ENCODE measurements around the gene KIFBP.
"Not testable (repeated sequence)": the region's sequence is repeated elsewhere in the genome, so short reads cannot be mapped to it uniquely, and the experiment has no call there.

The KIFBP gene, protein sequence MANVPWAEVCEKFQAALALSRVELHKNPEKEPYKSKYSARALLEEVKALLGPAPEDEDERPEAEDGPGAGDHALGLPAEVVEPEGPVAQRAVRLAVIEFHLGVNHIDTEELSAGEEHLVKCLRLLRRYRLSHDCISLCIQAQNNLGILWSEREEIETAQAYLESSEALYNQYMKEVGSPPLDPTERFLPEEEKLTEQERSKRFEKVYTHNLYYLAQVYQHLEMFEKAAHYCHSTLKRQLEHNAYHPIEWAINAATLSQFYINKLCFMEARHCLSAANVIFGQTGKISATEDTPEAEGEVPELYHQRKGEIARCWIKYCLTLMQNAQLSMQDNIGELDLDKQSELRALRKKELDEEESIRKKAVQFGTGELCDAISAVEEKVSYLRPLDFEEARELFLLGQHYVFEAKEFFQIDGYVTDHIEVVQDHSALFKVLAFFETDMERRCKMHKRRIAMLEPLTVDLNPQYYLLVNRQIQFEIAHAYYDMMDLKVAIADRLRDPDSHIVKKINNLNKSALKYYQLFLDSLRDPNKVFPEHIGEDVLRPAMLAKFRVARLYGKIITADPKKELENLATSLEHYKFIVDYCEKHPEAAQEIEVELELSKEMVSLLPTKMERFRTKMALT

GRCh38 chr10:68988530-68989316, at the start of gene KIFBP:
Gene KIFBP, plus strand, starts transcription at chr10:68988803. Its CDS starts 30 bp downstream, at chr10:68988833.
- peak; percentile 91 to 96 for DNase-seq

- DNase-seq: no peak
These were observed 49.7 kb upstream of the KIFBP start for GRCh38 chr10:68938884-68939283.

DNA sequence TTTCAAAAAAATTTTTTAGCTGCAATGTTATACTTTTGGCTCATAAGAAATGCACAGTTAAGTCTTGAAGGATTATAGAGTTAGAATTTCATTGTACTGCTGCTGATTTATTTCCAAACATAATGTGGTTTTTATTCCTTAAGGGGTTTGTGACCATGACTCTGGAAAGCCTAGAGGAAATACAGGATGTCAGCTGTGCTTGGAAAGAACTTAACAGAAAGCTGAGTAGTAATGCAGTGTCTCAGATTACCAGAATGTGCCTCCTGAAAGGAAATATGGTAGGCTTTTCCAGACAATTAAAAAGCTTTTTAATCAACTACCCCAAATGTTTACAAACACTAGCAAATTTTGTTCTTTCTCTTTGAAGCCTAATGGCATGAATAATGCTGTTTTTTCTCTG, 47.7 kb upstream of the KIFBP start:
- not testable (repeated sequence) for DNase-seq

DNA sequence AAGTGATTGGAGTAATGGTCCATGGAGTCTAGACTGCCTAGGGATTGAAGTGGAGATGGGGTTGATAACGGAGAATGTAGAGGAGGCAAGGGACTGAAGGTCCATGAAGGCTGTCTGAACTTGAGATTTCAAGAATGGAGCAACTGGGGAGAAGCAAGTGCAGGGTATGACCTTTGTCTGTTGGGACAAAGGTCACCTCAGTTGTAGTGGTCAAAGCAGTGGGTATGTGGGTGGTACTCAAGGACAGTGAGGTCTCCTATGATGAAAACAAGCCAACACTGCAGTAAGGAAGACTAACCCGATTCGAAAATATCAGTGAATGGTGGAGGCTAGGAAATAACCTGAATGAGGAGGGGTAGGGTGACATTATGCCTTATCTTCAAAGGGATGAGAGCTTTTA, 38.0 kb upstream of the KIFBP start:
- no peak for DNase-seq

GRCh38 chr10:68954904-68955303, 33.7 kb upstream of the KIFBP start:
- DNase-seq: no peak

GRCh38 chr10:68955355-68955831, 33.2 kb upstream of the KIFBP start:
- no peak for DNase-seq

GRCh38 chr10:68955832-68956532, 32.6 kb upstream of the KIFBP start, which contains the start of gene DDX21:
Gene DDX21, plus strand, starts transcription at chr10:68956170. Its CDS starts 56 bp downstream, at chr10:68956226.
- DNase-seq: peak; percentile 22 to 86

DNA sequence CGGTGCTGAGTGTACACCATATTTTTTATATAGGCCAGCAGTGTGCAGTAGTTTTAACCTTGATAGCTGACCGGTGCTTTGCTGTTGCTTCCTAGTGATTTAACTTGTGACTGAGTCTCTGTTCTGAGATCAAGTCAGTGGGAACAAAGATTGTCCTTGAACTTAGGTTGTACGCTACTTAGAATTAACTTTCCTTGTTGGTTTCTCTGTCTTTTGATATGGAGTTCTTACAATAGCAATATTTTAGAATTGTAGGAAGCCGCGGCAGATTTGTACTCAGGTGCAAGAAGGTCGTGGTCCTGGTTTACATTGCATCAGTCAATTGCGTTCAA, 31.4 kb upstream of the KIFBP start:
- no peak for DNase-seq

GRCh38 chr10:68957654-68958053, 30.9 kb upstream of the KIFBP start:
- no peak for DNase-seq

DNA sequence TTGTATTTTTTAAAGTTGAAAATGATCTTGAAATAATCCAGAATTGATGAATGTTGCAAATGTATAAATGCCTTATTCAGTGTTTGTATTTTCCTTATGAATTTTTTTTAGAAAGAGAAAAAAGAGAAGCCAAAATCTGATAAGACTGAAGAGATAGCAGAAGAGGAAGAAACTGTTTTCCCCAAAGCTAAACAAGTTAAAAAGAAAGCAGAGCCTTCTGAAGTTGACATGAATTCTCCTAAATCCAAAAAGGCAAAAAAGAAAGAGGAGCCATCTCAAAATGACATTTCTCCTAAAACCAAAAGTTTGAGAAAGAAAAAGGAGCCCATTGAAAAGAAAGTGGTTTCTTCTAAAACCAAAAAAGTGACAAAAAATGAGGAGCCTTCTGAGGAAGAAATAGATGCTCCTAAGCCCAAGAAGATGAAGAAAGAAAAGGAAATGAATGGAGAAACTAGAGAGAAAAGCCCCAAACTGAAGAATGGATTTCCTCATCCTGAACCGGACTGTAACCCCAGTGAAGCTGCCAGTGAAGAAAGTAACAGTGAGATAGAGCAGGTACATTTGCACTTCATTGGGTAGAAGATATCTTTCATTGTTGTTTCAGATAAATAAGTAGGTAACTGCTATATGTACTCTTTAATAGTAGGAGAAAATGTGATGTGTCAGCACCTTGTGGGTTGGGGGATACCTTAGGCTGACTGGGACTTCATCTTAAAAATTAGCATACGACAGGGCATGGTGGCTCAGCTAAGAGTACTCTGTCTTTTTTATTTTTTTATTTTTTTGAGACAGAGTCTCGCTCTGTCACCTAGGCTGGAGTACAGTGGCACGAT, 28.7 kb upstream of the KIFBP start:
- no peak for DNase-seq

GRCh38 chr10:68963151-68963550, 25.5 kb upstream of the KIFBP start:
- no peak for DNase-seq

DNA sequence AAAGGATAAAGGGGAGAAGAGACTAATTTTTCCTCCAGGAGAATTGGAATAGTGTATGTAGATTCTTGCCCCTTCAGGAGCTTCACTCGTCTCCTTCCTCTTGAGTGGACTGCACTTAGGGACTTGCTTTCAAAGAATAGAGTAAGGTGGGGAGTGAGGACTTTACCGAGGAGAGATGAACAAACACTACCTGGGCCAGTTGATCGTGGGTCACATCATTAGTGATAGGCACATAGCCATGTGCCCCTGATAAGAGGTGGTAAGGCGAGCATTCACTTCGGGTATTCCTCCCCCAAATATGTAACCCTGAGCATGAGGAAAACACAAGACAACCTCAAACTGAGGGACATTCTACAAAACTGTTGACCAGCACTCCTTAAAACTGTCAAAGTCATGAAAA, 14.6 kb upstream of the KIFBP start:
- no peak for DNase-seq

DNA sequence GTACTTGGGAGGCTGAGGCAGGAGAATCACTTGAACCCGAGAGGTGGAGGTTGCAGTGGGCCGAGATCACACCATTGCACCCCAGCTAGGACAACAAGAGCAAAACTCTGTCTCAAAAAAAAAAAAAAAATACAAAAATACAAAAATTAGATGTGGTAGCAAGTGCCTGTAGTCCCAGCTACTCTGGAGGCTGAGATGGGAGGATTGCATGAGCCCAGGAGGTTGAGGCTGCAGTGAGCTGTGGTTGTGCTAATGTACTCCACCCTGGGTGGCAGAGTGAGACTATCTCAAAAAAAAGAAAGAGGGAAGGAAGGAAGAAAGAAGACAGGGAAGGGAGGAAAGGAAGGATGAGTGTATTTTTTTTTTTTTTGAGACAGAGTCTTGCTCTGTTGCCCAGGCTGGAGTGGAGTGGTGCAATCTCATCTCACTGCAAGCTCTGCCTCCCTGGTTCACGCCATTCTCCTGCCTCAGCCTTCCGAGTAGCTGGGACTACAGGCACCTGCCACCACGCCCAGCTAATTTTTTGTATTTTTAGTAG, 12.6 kb upstream of the KIFBP start:
- not testable (repeated sequence) for DNase-seq

GRCh38 chr10:68979738-68980137, 8.9 kb upstream of the KIFBP start:
- DNase-seq: not testable (repeated sequence)

DNA sequence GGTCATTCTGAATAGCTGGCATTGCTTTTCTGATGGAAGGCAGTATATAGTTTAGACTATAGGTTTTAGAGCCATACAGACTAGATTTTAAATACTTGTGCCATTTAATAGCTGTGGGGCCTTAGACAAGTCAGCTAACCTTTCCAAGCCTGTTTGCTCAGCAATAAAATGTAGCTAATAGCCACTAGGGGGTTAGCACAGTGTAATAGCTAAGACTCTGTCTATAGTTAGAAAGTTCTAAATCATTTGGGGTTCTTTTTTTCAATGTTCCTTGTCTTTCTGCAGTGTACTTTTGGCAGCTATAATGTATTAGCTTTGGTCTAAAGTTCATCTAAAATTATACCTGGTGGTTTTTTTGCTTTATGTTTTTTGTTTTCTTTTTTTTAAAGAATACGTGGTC, 7.5 kb upstream of the KIFBP start:
- no peak for DNase-seq

- no peak for DNase-seq
These were observed 6.2 kb upstream of the KIFBP start for GRCh38 chr10:68982389-68982788.

- no peak for DNase-seq
These were observed 992 bp upstream of the KIFBP start for GRCh38 chr10:68987611-68988010.

DNA sequence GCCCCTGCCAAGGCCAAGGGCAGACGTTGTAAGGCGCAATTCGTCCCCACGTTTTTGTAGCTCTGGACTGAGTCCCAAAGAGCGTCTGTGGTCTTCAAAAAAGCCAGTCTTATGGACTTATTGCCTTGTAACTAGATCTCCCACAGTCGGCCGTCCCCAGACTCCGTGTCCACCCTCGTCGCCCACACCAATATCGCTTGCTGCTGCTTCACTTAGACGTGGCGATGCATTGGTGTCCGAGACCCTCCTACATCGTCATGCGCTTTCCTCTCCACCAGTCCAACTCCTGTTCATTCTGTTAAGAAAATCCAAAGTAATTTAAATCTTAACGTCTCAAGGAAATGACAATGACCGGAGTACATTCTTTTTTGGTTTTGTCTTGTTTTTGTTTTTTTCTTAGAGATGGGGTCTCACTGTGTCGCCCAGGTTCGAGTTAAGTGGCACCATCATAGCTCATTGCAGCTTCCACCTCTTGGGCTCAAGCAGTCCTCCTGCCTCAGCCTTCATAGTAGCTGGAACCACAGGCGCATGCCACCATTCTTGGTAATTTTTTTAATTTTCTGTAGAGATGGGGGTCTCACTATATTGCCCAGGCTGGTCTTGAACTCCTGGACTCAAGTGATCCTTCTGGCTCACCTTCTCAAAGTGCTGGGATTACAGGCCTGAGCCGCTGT, 851 bp downstream of the KIFBP start:
- no peak for DNase-seq

DNA sequence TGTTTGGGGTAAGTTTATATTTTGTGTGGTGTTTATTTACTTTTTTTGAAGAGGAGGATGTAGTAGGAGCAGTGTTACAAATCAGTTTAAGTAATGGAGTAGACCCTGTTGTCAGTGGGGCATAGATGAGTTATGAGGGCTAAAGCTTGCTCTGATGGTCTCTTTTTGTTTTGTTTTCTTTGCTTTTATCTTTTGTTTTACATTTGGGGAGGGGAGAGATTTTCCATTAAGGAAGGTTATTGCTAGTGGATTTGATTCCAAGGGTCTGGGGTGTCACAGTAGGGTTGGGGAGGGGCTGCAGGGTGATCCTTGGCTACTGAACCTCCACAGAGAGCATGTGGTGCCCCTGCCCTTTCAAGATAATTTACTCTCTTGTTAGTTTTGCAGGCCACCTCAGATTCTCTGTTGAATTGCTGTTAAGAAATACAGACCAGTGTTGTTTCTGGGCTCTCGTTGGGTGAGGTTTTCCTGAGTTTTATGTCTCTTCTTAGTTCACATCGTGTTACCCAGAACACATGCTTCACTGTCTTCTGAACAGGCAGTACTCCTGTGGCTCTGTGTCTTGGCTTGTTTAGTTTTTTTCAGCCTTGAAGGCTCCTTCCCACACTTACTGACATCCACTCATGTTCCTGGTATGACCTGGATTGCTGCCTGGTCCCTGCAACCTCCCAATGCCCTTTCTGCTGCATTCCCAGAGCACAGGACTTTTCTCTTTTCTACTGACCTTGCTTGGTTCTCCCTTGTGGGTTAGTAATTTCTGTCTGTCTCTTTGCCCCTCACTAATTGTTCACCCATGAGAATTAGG, 4.2 kb downstream of the KIFBP start:
- no peak for DNase-seq

- DNase-seq: no peak
These were observed 8.6 kb downstream of the KIFBP start for GRCh38 chr10:68997211-68997610.

Measured in cerebellar nuclear complex (tissue), 1 donor.